Neural progenitor cell (in vitro differentiated cells): ENCODE measurements around the gene TGM3. TPM values are rescaled to one million over a fixed set of nuclear protein-coding genes. Genes with fewer than 3 reads are reported as not detected.

ENCODE experiments used
- DNase-seq: peaks from one replicate; pipeline ENCODE4 v3.0.0-alpha.2; 2016; ENCODE audit warnings: low spot score
- H2AFZ ChIP-seq: fragments of 200-600 bp; sonication (generic); replicated peaks from 2 replicates; pipeline ENCODE4 v1.6.1; 2016; ENCODE audit warnings: antibody characterized with exemption
- H3F3A ChIP-seq: fragments of 200-600 bp; sonication (generic); 2 replicates; pipeline ENCODE4 v1.6.1; 2016; ENCODE audit warnings: antibody characterized with exemption, low read depth
- H3K27ac ChIP-seq: fragments of 200-600 bp; sonication (generic); 2 replicates; pipeline ENCODE4 v1.5.1; 2016; ENCODE audit warnings: mild to moderate bottlenecking
- H3K27me3 ChIP-seq: fragments of 200-600 bp; sonication (generic); 2 replicates; pipeline ENCODE4 v1.6.1; 2016; ENCODE audit warnings: mild to moderate bottlenecking, moderate library complexity
- H3K36me3 ChIP-seq: fragments of 200-600 bp; sonication (generic); 2 replicates; pipeline ENCODE4 v1.5.1; 2016
- H3K4me1 ChIP-seq: fragments of 200-600 bp; sonication (generic); 2 replicates; pipeline ENCODE4 v1.6.1; 2016; ENCODE audit warnings: mixed run types
- H3K4me2 ChIP-seq: fragments of 200-600 bp; sonication (generic); 2 replicates; pipeline ENCODE4 v1.6.1; 2016
- H3K4me3 ChIP-seq: fragments of 200-600 bp; sonication (generic); 2 replicates; pipeline ENCODE4 v1.5.1; 2016
- H3K79me2 ChIP-seq: fragments of 200-600 bp; sonication (generic); 2 replicates; pipeline ENCODE4 v1.6.1; 2016; ENCODE audit warnings: low read depth
- H3K9ac ChIP-seq: fragments of 200-600 bp; sonication (generic); 2 replicates; pipeline ENCODE4 v1.6.1; 2016
- H3K9me3 ChIP-seq: fragments of 200-600 bp; sonication (generic); 2 replicates; pipeline ENCODE4 v1.5.1; 2016; ENCODE audit warnings: low read depth
- H4K20me1 ChIP-seq: fragments of 200-600 bp; sonication (generic); 2 replicates; pipeline ENCODE4 v1.6.1; 2016; ENCODE audit warnings: low read depth
- H3K27ac Mint-ChIP-seq: 3 replicates; pipeline ENCODE4 v1.8.0; 2021; ENCODE audit warnings: mixed read lengths
- H3K27me3 Mint-ChIP-seq: 2 replicates; pipeline ENCODE4 v1.8.0; 2022; ENCODE audit warnings: low read depth, mild to moderate bottlenecking, inconsistent platforms, moderate library complexity, mixed read lengths; ENCODE audit not compliant: insufficient read depth
- H3K36me3 Mint-ChIP-seq: 3 replicates; pipeline ENCODE4 v1.8.0; 2021; ENCODE audit warnings: mixed read lengths
- H3K4me1 Mint-ChIP-seq: 3 replicates; pipeline ENCODE4 v1.8.0; 2021; ENCODE audit warnings: mixed read lengths
- H3K4me3 Mint-ChIP-seq: 3 replicates; pipeline ENCODE4 v1.8.0; 2021; ENCODE audit warnings: mild to moderate bottlenecking, moderate library complexity, mixed read lengths
- H3K9me3 Mint-ChIP-seq: 3 replicates; pipeline ENCODE4 v1.8.0; 2020; ENCODE audit warnings: mixed read lengths
- EZH2 ChIP-seq: fragments of 200-600 bp; sonication (generic); IDR thresholded peaks from 2 replicates; pipeline ENCODE4 v1.6.1; 2017; ENCODE audit warnings: antibody characterized with exemption, mild to moderate bottlenecking, moderate library complexity
- EZH2phosphoT487 ChIP-seq: fragments of 200-600 bp; sonication (generic); IDR thresholded peaks from 2 replicates; pipeline ENCODE4 v1.6.1; 2017; ENCODE audit warnings: antibody characterized with exemption
- total RNA-seq: library from RNA; depleted of rRNA; stranded (reverse); fragments of >200 nt; gene quantifications from 2 replicates; pipeline ENCODE4 v1.2.3, GENCODE V29; 2015; ENCODE audit warnings: low replicate concordance
- TF ChIP-seq, protein P1 (sequence below): fragments of 200-600 bp; sonication (generic); IDR thresholded peaks from 2 replicates; pipeline ENCODE4 v1.5.1; 2017; ENCODE audit warnings: antibody characterized with exemption, mild to moderate bottlenecking

TGM3 gene
- total RNA-seq, 1 donor from 2014 or later, result not detected

DNA sequence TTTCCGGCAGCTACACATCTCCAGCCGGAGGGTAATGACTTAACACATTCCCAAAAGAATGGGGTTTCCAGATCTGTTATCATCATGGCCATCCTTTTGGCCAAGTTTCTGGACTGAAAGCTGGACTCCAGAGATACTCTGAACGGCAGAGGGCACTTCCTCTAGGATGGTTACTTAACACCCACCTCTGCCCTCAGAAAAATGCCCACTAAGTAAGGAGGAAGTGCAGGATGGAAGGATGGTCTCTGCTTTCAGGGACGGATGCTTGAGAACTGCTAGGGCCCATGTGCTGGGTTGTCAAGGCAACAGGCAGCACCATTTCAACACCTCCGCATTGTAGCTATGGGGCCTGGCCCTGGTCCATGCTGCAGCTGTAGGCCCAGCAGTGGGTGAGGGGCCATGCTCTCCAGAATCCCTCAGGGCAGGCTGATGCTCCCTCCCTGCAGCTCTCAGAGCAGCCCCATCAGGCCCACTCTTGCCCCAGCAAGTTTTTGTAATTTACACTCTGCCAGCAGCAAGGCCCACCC is 16.5 kb upstream of the TGM3 start:
- Histone ChIP-seq H3K36me3 (no peaks in the 10 kb centered on the region), H3K27ac (no peak overlapping the region), H3K27me3 (no peaks in the 10 kb centered on the region), H3K4me1 (peaks cover 4% of the 10 kb centered on the region), H4K20me1 (no peaks in the 10 kb centered on the region), H3K9me3 (no peaks in the 10 kb centered on the region), H3K4me3 (no peak overlapping the region), H3K4me2 (no peak overlapping the region), H3K9ac (no peak overlapping the region), H3K79me2 (no peaks in the 10 kb centered on the region), H2AFZ (no peak overlapping the region), H3F3A (no peaks in the 10 kb centered on the region)
- Mint-ChIP-seq H3K4me1 (peaks cover 4% of the 10 kb centered on the region), H3K36me3 (no peaks in the 10 kb centered on the region), H3K4me3 (no peak overlapping the region), H3K27me3 (peaks cover 3% of the 10 kb centered on the region), H3K27ac (no peak overlapping the region), H3K9me3 (no peaks in the 10 kb centered on the region)
- no peak for DNase-seq
- TF ChIP-seq EZH2phosphoT487, result no peak
- TF ChIP-seq EZH2, result no peak
- TF ChIP-seq, protein P1, sequence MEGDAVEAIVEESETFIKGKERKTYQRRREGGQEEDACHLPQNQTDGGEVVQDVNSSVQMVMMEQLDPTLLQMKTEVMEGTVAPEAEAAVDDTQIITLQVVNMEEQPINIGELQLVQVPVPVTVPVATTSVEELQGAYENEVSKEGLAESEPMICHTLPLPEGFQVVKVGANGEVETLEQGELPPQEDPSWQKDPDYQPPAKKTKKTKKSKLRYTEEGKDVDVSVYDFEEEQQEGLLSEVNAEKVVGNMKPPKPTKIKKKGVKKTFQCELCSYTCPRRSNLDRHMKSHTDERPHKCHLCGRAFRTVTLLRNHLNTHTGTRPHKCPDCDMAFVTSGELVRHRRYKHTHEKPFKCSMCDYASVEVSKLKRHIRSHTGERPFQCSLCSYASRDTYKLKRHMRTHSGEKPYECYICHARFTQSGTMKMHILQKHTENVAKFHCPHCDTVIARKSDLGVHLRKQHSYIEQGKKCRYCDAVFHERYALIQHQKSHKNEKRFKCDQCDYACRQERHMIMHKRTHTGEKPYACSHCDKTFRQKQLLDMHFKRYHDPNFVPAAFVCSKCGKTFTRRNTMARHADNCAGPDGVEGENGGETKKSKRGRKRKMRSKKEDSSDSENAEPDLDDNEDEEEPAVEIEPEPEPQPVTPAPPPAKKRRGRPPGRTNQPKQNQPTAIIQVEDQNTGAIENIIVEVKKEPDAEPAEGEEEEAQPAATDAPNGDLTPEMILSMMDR, result no peak

DNA sequence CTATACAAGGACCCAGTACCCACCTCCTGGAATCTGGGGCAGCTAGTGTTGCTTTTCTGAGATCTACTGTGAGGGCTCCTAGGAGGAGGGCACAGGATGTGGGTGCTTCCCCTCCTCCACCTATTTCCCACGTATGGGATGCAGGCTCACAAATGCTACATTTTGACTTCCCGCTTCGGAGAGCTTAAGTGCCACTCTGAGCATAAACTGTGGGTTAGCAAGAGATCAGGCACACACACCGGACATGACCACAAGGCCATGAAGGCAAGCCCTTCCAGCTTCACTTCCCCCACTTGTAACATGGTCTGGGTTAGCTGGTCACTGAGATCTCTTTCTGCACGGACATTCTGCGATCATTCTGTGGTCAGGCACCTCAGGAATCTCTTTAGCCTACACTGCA is 15.7 kb upstream of the TGM3 start:
- no peaks in the 10 kb centered on the region for H3K4me1 ChIP-seq
- no peak overlapping the region for H3K4me2 ChIP-seq
- H3K27ac ChIP-seq, result no peak overlapping the region
- Mint-ChIP-seq H3K27me3 (peaks cover 2% of the 10 kb centered on the region), H3K4me1 (peaks cover 4% of the 10 kb centered on the region), H3K27ac (no peak overlapping the region), H3K4me3 (no peak overlapping the region), H3K9me3 (no peaks in the 10 kb centered on the region), H3K36me3 (no peaks in the 10 kb centered on the region)
- H3F3A ChIP-seq, result no peaks in the 10 kb centered on the region
- H3K4me3 ChIP-seq, result no peak overlapping the region
- TF ChIP-seq EZH2phosphoT487 (no peak), EZH2 (no peak)
- TF ChIP-seq, protein P1, result no peak
- no peaks in the 10 kb centered on the region for H3K79me2 ChIP-seq
- H4K20me1 ChIP-seq, result no peaks in the 10 kb centered on the region
- DNase-seq, result no peak
- no peak overlapping the region for H3K9ac ChIP-seq
- no peaks in the 10 kb centered on the region for H3K9me3 ChIP-seq
- H3K27me3 ChIP-seq, result no peaks in the 10 kb centered on the region
- no peak overlapping the region for H2AFZ ChIP-seq
- no peaks in the 10 kb centered on the region for H3K36me3 ChIP-seq

DNA sequence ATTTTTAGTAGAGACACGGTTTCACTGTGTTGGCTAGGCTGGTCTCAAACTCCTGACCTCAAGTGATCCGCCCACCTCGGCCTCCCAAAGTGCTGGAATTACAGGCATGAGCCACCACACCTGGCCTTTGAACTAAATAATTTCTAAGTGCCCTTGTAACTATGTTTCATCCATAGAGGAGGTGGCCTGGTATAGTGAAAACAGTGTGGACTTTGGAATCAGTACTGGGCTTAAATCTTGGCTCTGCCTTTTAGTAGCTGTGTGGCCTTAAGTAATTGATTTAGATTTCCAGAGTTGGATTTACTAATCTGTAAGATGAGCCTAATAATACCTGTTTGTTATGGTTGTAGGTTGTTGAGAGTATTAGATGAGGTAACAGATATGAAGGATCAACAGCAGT is 14.2 kb upstream of the TGM3 start:
- no peak overlapping the region for H2AFZ ChIP-seq
- H3K27ac ChIP-seq, result no peak overlapping the region
- H3K9ac ChIP-seq, result no peak overlapping the region
- H3K4me3 Mint-ChIP-seq, result no peak overlapping the region
- TF ChIP-seq, protein P1, result no peak
- TF ChIP-seq EZH2phosphoT487, result no peak
- no peak for TF ChIP-seq EZH2
- no peak overlapping the region for H3K4me3 ChIP-seq
- H3K27me3 ChIP-seq, result no peaks in the 10 kb centered on the region
- peaks cover 4% of the 10 kb centered on the region for H3K4me1 Mint-ChIP-seq
- no peaks in the 10 kb centered on the region for H3K9me3 Mint-ChIP-seq
- no peak for DNase-seq
- no peaks in the 10 kb centered on the region for H3K36me3 ChIP-seq
- no peaks in the 10 kb centered on the region for H3K79me2 ChIP-seq
- no peaks in the 10 kb centered on the region for H3K9me3 ChIP-seq
- H3K4me1 ChIP-seq, result no peaks in the 10 kb centered on the region
- H3K36me3 Mint-ChIP-seq, result no peaks in the 10 kb centered on the region
- H3F3A ChIP-seq, result no peaks in the 10 kb centered on the region
- peaks cover 2% of the 10 kb centered on the region for H3K27me3 Mint-ChIP-seq
- H3K4me2 ChIP-seq, result no peak overlapping the region
- H4K20me1 ChIP-seq, result no peaks in the 10 kb centered on the region
- peak overlapping the region; percentile 33 for H3K27ac Mint-ChIP-seq
